Erythroblast (primary cell): ENCODE measurements around the gene KRTAP5-4.

Experiments
- GATA1 ChIP-seq: IDR thresholded peaks from 2 replicates; pipeline ENCODE4 v1.6.1; 2011; ENCODE audit warnings: low read depth, mild to moderate bottlenecking, control low read depth, low read length, moderate library complexity
- POLR2A ChIP-seq: IDR thresholded peaks from 2 replicates; pipeline ENCODE4 v1.6.1; 2011; ENCODE audit warnings: mild to moderate bottlenecking, low read length

- TF ChIP-seq POLR2A (no peak), GATA1 (no peak)
Observed at GRCh38 chr11:1665313-1665712, 43.4 kb upstream of the KRTAP5-4 start.
